GM18498 (cell line): ENCODE results near the gene SH3RF3.

ENCODE experiments used
- ATAC-seq: cut with Tn5 transposase; IDR thresholded peaks from one replicate; pipeline ENCODE4 v1.9.1; 2021; ENCODE audit warnings: mild to moderate bottlenecking, moderate library complexity; ENCODE audit not compliant: unreplicated experiment

SH3RF3 gene

GRCh38 chr2:109444916-109445315 is 315.9 kb downstream of the SH3RF3 start:
- no peak for ATAC-seq

GRCh38 chr2:109446278-109447131 is 317.5 kb downstream of the SH3RF3 start:
- ATAC-seq: no peak

- ATAC-seq: no peak
Measured at GRCh38 chr2:109447251-109447661, 318.3 kb downstream of the SH3RF3 start.

- no peak for ATAC-seq
Measured at GRCh38 chr2:109447776-109448175, 318.8 kb downstream of the SH3RF3 start.

GRCh38 chr2:109448207-109448606 is 319.2 kb downstream of the SH3RF3 start:
- no peak for ATAC-seq

GRCh38 chr2:109448946-109449788 is 320.2 kb downstream of the SH3RF3 start:
- no peak for ATAC-seq

GRCh38 chr2:109450574-109451273 is 321.7 kb downstream of the SH3RF3 start:
- no peak for ATAC-seq

- no peak for ATAC-seq
Measured at GRCh38 chr2:109451671-109452070, 322.7 kb downstream of the SH3RF3 start.

- ATAC-seq: no peak
Measured at GRCh38 chr2:109452318-109453305, 323.6 kb downstream of the SH3RF3 start.

GRCh38 chr2:109453371-109453995 is 324.5 kb downstream of the SH3RF3 start:
- ATAC-seq: no peak

- no peak for ATAC-seq
Measured at GRCh38 chr2:109454304-109454703, 325.3 kb downstream of the SH3RF3 start.

GRCh38 chr2:109454765-109455394 is 325.9 kb downstream of the SH3RF3 start:
- ATAC-seq: no peak

GRCh38 chr2:109455731-109456691 is 327.0 kb downstream of the SH3RF3 start:
- ATAC-seq: no peak

GRCh38 chr2:109456776-109457175 is 327.8 kb downstream of the SH3RF3 start:
- no peak for ATAC-seq

GRCh38 chr2:109457366-109457765 is 328.4 kb downstream of the SH3RF3 start:
- ATAC-seq: no peak

- ATAC-seq: no peak
Measured at GRCh38 chr2:109457794-109458193, 328.8 kb downstream of the SH3RF3 start.

GRCh38 chr2:109458512-109458911 is 329.5 kb downstream of the SH3RF3 start:
- ATAC-seq: no peak

GRCh38 chr2:109459485-109459884 is 330.5 kb downstream of the SH3RF3 start:
- ATAC-seq: no peak
